ENCODE data around the gene TBXA2R.

The TBXA2R gene

DNA sequence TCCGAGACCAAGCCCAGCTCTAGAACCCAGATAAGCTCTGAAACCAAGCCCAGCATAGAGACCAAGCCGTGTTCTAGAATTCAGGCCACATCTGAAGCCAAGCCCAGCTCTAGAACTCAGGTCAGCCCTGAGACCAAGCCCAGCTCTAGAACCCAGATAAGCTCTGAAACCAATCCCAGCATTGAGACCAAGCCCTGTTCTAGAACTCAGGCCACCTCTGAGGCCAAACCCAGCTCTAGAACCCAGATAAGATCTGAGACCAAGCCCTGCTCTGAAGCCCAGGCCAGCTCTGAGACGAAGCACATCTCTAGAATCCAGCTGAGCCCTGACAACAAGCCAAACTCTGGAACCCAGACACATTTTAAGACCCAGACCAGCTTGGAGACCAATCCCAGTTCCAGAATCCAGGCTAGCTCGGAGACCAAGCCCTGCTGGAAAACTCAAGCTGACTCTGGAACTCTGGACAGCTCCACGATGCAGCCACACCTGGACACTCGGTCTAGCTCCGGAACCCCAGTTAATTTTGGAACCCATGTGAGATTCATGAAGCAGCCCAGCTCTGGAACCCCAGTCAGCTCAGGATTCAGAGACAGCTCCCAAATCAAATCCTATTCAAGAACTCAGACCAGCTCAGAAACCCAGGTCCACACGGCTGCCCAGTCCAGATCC lies 15.6 kb downstream of the TBXA2R start:
- H3K4me2 ChIP-seq (ENCODE audit: low read depth, low read length, poor library complexity, severe bottlenecking): no peak overlapping the region
- TF ChIP-seq, protein P1, sequence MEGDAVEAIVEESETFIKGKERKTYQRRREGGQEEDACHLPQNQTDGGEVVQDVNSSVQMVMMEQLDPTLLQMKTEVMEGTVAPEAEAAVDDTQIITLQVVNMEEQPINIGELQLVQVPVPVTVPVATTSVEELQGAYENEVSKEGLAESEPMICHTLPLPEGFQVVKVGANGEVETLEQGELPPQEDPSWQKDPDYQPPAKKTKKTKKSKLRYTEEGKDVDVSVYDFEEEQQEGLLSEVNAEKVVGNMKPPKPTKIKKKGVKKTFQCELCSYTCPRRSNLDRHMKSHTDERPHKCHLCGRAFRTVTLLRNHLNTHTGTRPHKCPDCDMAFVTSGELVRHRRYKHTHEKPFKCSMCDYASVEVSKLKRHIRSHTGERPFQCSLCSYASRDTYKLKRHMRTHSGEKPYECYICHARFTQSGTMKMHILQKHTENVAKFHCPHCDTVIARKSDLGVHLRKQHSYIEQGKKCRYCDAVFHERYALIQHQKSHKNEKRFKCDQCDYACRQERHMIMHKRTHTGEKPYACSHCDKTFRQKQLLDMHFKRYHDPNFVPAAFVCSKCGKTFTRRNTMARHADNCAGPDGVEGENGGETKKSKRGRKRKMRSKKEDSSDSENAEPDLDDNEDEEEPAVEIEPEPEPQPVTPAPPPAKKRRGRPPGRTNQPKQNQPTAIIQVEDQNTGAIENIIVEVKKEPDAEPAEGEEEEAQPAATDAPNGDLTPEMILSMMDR (IDR thresholded peaks at IDR 0.05; ENCODE audit: insufficient read depth, low read length, poor library complexity, severe bottlenecking): no peak
- TF ChIP-seq EZH2phosphoT487 (conservative IDR thresholded peaks at IDR 0.05; ENCODE audit: low read length): no peak
- no peaks in the 10 kb centered on the region for H3K9me2 ChIP-seq (replicated peaks; ENCODE audit: insufficient read depth, low read length)
- no peaks in the 10 kb centered on the region for H4K20me1 ChIP-seq (ENCODE audit: low read depth, low read length)
- peaks cover 10% of the 10 kb centered on the region; the same call in 1 of the 2 replicates for H3K9me3 ChIP-seq (ENCODE audit: insufficient read depth, low read length)
- H3K36me3 ChIP-seq (ENCODE audit: low read length): no peaks in the 10 kb centered on the region
- H3F3A ChIP-seq (ENCODE audit: insufficient read depth): 0 out of 2 replicates have a peak, but pooled peaks cover 3% of the 10 kb centered on the region
- H2AFZ ChIP-seq (ENCODE audit: low read depth, low read length, severe bottlenecking): no peak overlapping the region
- no peaks in the 10 kb centered on the region for H3K27me3 ChIP-seq (ENCODE audit: low read length)
- H3K27ac ChIP-seq (ENCODE audit: low read depth, low read length): no peak overlapping the region
- no peak overlapping the region for H3K4me3 ChIP-seq (ENCODE audit: insufficient read depth, low read length, poor library complexity, severe bottlenecking)
- no peak overlapping the region for H3K9ac ChIP-seq (ENCODE audit: low read length)
- H3K79me2 ChIP-seq (ENCODE audit: insufficient read depth, low read length): no peaks in the 10 kb centered on the region

DNA sequence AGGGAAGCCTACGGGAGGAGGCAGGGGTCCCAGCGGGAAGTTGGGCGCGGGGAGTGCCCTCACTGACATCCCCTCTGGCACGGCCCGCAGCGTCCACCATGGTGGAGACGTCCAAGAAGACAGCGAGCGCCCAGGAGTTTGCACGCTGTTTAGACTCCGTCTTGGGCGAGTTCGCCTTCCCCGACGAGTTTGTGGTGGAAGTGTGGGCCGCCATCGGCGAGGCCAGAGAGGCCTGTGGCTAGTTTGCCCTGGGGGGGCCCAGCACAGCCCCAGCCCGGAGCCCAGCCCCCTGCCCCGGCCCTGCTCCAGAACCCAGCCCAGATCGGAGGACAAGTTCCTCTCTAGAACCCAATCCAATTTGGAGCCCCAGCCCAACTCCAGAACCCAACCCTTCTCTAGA lies 16.7 kb downstream of the TBXA2R start:
- Histone ChIP-seq H3K36me3 (ENCODE audit: low read length) (no peaks in the 10 kb centered on the region), H2AFZ (ENCODE audit: low read depth, low read length, severe bottlenecking) (no peak overlapping the region), H4K20me1 (ENCODE audit: low read depth, low read length) (no peaks in the 10 kb centered on the region), H3K27me3 (ENCODE audit: low read length) (no peaks in the 10 kb centered on the region), H3K27ac (ENCODE audit: low read depth, low read length) (no peak overlapping the region), H3K9me2 (replicated peaks; ENCODE audit: insufficient read depth, low read length) (no peaks in the 10 kb centered on the region), H3K79me2 (ENCODE audit: insufficient read depth, low read length) (no peaks in the 10 kb centered on the region), H3K9ac (ENCODE audit: low read length) (no peak overlapping the region), H3F3A (ENCODE audit: insufficient read depth) (0 out of 2 replicates have a peak, but pooled peaks cover 3% of the 10 kb centered on the region), H3K9me3 (ENCODE audit: insufficient read depth, low read length) (peaks cover 10% of the 10 kb centered on the region; the same call in 1 of the 2 replicates), H3K4me2 (ENCODE audit: low read depth, low read length, poor library complexity, severe bottlenecking) (no peak overlapping the region), H3K4me3 (ENCODE audit: insufficient read depth, low read length, poor library complexity, severe bottlenecking) (no peak overlapping the region)
- TF ChIP-seq EZH2phosphoT487 (conservative IDR thresholded peaks at IDR 0.05; ENCODE audit: low read length): no peak
- TF ChIP-seq, protein P1 (IDR thresholded peaks at IDR 0.05; ENCODE audit: insufficient read depth, low read length, poor library complexity, severe bottlenecking): no peak

- Histone ChIP-seq H3K27me3 (ENCODE audit: low read length) (no peaks in the 10 kb centered on the region), H3K4me3 (ENCODE audit: insufficient read depth, low read length, poor library complexity, severe bottlenecking) (no peak overlapping the region), H3K27ac (ENCODE audit: low read depth, low read length) (no peak overlapping the region), H3K4me2 (ENCODE audit: low read depth, low read length, poor library complexity, severe bottlenecking) (no peak overlapping the region), H2AFZ (ENCODE audit: low read depth, low read length, severe bottlenecking) (no peak overlapping the region), H3K9me3 (ENCODE audit: insufficient read depth, low read length) (peaks cover 10% of the 10 kb centered on the region; the same call in 1 of the 2 replicates), H3K9me2 (replicated peaks; ENCODE audit: insufficient read depth, low read length) (no peaks in the 10 kb centered on the region), H4K20me1 (ENCODE audit: low read depth, low read length) (no peaks in the 10 kb centered on the region), H3K79me2 (ENCODE audit: insufficient read depth, low read length) (no peaks in the 10 kb centered on the region), H3K9ac (ENCODE audit: low read length) (no peak overlapping the region), H3F3A (ENCODE audit: insufficient read depth) (0 out of 2 replicates have a peak, but pooled peaks cover 3% of the 10 kb centered on the region), H3K36me3 (ENCODE audit: low read length) (no peaks in the 10 kb centered on the region)
- TF ChIP-seq, protein P1 (IDR thresholded peaks at IDR 0.05; ENCODE audit: insufficient read depth, low read length, poor library complexity, severe bottlenecking): no peak
- TF ChIP-seq EZH2phosphoT487 (conservative IDR thresholded peaks at IDR 0.05; ENCODE audit: low read length): no peak
Observed at GRCh38 chr19:3589439-3589838, 17.2 kb downstream of the TBXA2R start.

Data from SU-DHL-6 (cell line).